HG03045 (cell line): ENCODE data around the gene GNG14.
"Not testable (repeated sequence)": the region's sequence is repeated elsewhere in the genome, so short reads cannot be mapped to it uniquely, and the experiment has no call there.

Experiments used
- ATAC-seq: cut with Tn5 transposase; IDR thresholded peaks from one replicate; pipeline ENCODE4 v1.9.1; 2021; ENCODE audit warnings: mild to moderate bottlenecking, moderate library complexity; ENCODE audit not compliant: unreplicated experiment

GNG14 gene

DNA sequence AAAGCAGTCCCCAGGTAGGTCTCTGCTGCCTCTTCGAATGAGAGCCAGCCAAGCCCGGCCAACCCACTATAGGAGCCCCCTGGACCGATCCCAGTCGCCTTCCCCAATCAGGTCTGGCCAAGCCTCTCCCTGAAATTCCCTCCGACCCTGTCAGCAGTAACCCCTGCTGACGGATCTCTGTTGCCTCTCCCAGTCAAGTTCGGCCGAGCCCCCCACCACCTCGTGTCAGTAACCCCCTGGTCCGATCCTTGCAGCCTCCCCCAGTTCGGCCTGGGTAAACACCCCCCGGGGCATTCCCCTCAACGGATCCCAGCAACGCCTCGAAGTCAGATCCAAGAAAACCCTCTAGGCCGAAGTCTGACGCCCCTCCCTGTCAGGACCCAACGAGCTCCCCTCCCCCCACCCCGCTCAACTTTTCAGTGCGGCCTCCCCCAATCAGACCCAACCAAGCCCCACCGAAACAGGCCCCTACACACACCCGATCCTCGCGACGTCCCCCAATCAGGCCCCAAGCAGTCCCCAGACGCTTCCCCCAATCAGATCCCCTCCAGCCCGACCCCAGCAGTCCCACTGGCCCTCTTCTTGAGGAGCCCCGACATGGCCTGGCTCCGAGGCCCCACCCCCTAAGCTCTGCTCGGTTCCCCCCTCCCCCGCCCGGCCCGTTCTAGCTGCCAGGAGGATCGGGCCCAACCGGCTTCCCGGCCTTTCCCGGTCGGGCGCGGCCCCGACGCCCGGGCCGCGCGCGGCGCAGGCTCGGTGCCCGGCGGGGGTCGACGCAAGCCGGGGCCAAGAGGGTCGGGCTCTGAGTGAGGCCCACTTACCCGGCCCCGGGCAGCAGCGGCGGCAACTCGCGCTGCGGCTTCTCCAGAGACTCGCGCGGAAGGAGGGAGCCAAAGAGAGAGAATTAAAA is 34.1 kb downstream of the GNG14 start:
- ATAC-seq: peak; percentile 27

DNA sequence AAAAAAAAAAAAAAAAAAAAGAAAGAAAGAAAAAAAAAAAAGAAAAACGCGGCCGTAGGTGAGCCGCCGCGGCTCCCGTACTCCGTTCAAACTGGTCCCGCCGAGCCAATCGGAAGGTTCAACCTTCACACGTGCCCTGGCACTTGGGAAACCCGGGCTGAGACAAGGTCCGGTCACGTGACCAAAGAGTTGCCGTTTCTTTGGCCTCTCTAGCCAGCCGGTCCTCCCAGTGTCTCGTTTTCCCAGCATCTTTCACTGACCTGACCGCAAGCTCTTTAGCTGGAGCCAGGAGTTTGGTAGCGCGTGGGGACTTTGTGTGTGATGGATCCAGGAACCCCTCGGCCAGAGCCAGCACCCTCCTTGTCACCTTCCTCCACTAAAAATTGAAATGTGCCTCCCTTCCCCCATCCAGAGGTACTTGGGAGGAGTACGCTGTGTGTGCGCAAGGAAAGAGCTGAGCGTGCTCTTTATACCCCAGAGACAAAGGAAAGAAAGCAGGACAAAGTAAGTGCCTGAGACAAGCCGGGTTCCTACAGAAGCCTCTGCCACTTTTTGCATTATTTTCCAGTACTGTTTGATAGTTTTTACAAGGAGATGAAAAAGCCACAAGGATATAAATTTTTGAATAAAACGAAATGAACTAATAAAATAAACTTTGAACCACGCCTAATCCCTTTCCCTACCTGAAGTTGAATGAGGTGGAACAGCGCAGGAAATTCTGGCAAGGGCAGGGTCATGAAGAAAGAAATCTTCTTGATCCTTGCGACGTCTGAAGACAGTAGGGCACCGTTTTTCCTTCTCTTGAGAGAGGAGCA is 35.0 kb downstream of the GNG14 start:
- peak; percentile 79 for ATAC-seq

DNA sequence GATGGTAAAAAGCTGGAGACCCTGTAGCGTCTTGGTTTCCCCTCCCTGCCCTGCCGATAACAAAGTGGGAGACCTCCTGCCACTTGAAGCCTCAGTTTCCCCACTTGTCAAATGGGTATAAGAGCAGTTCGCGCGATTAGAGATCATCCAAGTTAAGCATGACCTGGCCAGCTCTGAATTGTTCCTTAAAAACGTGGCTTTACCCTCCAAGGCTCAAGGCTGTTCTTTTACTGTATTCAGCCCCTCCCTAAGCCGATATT is 35.5 kb downstream of the GNG14 start:
- no peak for ATAC-seq

DNA sequence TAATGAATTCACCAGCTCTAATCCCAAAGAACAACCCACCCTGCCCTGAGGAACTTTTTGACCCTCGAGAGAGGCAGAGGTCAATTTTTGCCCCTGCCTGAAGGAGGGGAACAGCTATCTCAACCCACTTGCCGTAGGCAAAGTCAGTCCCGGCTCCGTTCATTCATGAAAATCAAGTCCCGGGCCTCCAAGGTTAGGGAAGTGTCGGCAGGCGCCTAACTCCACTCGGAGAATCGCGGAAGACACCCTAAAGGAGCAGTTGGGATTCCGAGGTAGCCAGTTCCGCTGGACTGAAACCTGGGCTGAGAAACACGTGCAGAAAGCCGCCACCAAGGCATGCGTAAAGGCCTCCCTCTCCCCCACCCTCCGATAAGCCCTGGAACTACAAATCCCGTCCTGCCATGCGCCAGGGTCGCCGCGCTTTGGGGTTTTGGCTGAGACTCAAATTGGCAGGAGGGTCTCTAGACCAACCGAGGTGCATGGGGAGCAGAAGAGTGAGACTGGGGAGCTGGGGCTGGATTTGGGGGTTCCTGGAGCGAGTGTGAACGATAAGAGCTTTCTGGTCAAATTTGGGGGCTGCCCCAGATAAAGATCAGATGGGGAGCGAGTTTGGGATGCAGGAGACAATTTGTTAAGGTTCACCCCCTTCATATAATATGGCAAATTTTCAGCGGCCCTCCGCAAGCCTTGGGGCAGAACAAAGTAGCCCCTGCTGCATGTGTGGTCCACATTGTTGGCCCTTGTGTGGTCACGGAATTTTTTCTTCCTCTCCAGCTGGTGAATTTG is 36.0 kb downstream of the GNG14 start, which contains the start of gene TNPO2:
TNPO2 (minus strand) TSS at position 292 of the 786 bp plus-strand sequence. CDS start 2,955 bp downstream, outside the sequence.
- no peak for ATAC-seq

DNA sequence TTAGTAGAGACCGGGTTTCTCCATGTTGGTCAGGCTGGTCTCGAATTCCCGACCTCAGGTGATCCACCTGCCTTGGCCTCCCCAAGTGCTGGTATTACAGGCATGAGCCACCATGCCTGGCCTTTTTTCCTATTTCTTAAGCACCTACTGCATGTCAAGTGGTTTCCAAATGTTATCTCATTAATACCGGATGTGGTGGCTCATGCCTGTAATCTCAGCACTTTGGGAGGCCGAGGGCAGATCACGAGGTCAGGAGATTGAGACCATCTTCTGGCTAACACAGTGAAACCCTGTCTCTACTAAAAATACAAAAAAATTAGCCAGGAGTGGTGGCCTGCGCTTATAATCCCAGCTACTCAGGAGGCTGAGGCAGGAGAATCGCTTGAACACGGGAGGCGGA is 37.8 kb downstream of the GNG14 start:
- not testable (repeated sequence) for ATAC-seq

DNA sequence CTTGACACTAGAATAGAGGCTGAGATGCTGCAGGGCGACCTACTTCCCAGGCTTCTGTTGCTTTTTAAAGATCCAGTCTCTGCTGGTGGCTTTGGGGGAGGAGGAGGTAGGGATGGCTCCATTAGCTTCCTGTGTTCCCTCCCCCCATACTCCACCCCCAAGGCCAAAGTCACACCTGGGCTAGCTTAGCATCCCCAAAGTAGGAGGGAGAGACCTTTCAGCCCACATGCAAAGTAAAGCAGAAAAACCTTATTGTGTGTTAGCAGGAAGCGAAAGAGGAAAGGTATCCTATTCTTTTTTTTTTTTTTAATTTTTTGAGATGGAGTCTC is 39.2 kb downstream of the GNG14 start:
- ATAC-seq: no peak

DNA sequence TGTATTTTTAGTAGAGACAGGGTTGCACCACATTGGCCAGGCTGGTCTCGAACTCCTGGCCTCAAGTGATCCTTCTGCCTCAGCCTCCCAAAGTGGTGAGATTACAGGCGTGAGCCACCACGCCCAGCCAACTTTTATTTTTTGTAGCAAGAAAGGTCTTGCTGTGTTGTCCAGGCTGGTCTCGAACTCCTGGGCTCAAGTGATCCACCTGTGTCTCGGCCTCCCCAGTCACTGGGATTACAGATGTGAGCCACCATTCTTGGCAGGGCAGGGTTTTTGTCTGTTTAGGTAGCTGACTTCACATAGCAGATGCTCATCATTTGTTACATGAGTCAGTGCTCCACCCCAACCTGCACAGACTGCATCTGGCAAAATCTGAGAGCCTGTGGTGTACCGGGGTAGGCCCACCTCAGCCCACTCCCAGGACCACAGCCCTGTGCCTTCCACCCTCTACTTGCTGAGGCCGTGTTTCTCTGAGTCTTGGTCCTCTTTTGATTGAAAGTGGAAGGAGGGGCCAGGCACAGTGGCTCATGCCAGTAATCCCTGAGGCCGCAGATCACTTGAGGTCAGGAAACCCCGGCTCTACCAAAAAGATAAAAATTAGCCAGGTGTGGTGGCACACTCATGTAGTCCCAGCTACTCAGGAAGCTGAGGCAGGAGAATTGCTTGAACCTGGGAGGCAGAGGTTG is 40.1 kb downstream of the GNG14 start:
- ATAC-seq: no peak

DNA sequence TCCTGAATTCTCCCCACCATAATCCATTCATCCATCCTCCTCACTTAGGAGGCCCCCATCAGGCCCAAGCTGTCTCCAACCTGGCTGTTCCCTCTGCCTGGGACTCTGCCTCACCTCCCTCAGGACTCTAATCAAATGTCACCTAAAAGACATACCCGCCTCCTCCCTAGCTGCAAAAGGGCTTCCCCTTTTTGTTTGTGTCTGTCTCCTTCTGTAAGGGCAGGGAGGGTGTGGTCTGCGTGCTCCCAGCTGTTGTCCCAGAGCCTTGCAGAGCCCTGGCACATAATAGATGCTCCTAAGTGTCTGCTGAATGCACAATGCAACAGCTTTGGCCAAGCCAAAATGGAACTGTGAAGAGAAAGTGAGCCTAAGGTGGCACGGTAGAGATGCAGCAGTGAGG is 42.3 kb downstream of the GNG14 start:
- ATAC-seq: no peak

DNA sequence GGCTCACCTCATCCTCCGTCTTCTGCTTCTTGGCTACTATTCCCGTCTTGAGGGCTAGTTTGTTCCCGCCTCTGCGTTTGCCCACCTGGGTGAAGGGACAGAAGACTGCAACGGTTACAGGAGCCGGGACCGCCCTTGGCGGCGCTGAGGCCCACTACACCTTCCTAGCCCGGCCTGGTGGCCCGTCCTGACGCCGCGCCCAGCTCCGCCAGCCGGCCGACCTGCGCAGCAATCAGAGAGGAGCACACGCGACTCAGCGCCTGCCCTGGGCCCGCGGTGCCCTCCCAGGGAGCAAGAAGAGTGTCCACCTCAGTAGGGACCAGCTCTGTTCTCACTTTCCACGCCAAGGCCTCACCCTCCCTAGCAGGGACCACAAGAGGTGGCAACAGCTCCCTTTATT is 43.5 kb downstream of the GNG14 start:
- ATAC-seq: no peak

DNA sequence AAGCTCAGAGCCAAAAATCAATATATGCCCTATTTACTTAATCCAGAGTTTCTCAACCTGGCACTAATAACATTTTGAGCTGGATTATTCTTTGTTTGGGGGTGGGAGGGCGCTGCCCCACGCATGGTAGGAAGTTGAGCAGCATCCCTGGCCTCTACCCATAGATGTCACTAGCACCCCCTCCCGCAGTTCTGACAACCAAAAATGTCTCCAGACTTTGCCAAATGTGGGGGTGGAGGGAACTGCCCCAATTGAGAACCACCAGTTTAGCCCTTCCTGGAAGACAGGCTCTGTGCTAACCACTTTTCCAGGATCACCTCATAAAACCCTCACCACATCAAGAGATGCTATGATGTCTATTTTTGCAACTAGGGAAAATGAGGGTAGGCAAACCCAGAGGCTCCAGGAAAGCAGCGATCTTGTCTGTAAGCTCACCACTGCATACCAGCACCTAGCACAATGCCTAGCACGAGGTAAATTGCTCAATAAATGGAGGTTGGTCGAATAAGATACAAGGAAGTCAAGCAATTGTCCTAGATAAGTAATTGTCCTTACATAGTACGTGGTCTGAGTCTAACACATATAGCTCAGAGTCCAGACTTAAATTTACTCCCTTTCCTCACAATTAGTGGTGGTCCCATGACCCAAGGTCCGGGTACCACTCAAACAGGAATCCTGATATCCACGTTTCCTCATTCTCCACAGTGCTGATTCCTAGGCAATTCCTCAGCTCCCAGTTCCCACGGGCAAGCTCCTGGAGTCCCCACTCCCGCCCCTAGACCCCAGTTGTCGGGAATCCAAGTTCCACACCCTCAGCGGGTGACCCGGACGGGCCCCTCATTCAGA is 45.8 kb downstream of the GNG14 start:
- no peak for ATAC-seq

DNA sequence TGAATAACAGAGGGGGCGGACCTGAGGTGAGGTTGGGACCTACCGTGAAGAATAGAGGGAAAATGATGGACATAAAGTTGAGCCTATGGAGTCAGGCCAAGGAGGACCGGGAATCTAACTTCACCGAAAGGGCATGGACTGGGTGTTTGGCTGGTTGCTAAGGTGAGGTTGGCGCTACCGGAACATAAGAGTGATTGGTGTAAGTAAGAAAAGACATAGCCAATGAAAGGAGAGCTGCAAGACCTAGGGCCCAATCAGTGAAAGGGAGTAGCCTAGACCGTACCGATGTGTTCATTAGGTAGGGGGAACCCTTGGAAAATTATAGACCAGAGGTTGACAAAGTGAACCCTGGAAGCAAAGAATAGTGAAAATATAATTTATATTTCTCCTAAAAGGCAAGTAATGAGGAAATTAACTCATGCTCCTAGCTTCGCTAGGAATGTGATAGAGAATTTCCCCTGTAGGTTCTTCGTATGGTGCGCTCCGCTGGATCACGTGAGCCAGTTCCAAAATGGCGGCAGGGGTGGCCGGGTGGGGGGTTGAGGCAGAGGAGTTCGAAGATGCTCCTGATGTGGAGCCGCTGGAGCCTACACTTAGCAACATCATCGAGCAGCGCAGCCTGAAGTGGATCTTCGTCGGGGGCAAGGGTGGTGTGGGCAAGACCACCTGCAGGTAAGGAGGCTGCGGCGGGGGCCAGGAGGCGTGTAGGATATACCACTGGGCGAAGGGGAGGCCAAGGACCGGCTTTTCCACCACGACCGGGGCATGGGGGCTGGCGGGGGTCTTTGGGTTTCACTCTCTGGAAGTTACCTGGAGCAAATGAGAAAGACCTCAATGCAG is 49.4 kb downstream of the GNG14 start, which contains the start of gene GET3:
GET3 (plus strand) TSS at position 503 of the 840 bp plus-strand sequence; CDS start at position 512, 9 bp downstream.
- ATAC-seq: peak; percentile 70

DNA sequence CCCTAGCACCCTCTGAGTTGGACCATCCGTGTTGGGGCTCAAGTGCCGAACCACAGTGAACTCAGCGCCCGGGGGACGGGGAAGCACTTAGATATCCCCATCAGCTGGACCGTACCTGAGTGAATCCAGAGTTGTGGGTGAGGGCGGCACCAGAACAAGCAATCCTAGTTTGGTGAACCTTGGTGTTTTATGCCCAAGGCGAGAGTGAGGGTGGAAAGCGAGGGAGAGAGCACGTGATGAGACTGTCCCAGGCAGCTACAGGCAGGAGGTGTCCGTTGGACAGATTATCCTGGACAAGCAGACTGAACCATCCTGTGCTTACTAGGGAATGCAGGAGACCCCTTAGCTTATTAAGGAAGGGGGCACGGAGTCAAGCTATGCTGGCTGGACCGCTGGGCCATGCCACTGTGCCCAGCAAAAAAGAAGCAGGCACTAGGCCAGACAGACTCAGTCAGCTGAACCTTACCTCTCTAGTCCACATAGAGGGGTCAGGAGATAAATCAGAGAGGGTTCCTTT is 50.1 kb downstream of the GNG14 start:
- no peak for ATAC-seq
